A549 treated with dexamethasone at 1 μM for 4 hours (cell line): ENCODE measurements around the gene TMEM63A. TPM values are rescaled to one million over a fixed set of nuclear protein-coding genes. Genes with fewer than 3 reads are reported as not detected.

Experiments
- total RNA-seq: library from RNA; stranded (reverse); fragments of 200-300 nt; extraction: Qiagen RNA extraction; gene quantifications from 5 replicates; pipeline ENCODE4 v1.2.3, GENCODE V29; 2022

TMEM63A gene
- 2.8 to 6.9 TPM (median 5.3 TPM) in 5 replicates for total RNA-seq

DNA sequence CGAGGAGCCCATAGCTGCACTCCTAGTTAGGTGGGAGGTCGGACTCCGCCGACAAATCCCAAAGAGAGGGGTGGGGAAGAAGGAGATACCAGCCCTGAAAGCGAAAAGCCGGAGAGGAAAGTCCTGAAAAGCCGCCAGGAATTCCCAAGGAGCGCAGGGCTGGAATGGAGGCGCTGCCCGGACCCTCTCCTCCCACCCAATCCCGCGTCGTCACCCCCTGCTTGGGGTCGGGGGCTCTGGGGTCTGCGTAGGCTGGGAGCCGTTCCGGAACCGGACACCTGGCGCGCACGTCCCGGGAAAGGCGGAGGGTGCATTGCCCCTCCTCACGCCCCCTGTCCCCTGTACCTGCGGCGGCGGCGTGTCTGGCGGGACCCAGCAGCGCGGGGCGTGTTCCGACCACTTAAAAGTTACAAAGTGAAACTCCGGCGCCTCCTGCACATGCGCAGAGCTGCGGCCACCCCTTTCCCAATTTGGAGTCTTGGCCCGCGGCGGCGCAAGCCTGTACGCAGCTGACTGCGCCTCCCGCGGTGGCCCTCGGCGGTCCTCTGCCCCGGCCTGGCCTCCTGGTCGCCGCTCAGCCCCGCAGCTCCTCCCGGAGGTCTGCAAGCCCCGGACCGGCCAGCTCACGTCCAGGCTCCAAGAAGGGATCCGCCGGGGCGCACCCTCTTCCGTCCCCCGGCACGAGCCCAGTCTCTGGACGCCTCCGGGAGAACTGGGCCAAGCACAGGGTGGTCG lies at the start of gene TMEM63A:
TMEM63A (minus strand) TSS at position 422 of the 735 bp plus-strand sequence. CDS start 4,800 bp downstream, outside the sequence.

GRCh38 chr1:225923692-225924555 lies 41.7 kb upstream of the TMEM63A start, which contains the start of gene PYCR2:
TSS of gene PYCR2 (minus strand) at chr1:225924250. CDS start at chr1:225924110, 140 bp downstream.

DNA sequence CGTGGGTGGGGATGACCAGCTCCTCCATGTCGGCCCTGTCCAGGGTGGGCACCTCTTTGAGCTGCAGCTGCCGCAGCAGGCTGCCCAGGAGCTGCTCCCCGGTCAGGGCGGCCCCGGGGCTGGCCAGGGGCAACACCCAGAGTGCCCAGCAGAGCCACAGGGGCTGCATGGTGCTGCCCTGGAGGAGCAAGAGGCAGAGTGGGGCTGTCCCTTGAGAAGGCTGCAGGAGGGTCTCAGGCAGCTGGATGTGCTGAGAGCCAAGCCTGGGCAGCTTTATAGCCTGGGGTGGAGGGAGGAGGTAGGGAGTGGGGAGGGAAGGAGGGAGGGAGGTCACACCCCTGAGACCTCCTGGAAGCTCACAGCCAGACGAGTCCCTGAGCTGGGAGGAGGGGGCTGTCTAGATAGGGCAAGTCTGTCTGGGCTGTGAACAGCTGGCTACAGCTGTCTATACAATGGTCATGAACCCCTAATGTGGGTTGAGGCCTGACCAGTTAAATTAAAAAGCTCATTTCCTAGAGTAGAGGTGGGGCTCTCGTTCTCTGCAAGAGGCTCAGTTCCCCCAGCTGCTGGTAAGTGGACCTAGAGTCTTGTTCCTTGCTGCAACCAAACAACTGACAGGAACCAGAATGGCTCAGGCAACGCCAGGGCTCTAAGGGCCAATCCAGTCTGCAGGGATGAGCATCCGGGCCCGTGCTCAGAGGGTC lies 6.9 kb upstream of the TMEM63A start, which contains the start of gene LEFTY1:
LEFTY1 (minus strand) TSS at position 249 of the 704 bp plus-strand sequence; CDS start at position 169, 80 bp downstream.

DNA sequence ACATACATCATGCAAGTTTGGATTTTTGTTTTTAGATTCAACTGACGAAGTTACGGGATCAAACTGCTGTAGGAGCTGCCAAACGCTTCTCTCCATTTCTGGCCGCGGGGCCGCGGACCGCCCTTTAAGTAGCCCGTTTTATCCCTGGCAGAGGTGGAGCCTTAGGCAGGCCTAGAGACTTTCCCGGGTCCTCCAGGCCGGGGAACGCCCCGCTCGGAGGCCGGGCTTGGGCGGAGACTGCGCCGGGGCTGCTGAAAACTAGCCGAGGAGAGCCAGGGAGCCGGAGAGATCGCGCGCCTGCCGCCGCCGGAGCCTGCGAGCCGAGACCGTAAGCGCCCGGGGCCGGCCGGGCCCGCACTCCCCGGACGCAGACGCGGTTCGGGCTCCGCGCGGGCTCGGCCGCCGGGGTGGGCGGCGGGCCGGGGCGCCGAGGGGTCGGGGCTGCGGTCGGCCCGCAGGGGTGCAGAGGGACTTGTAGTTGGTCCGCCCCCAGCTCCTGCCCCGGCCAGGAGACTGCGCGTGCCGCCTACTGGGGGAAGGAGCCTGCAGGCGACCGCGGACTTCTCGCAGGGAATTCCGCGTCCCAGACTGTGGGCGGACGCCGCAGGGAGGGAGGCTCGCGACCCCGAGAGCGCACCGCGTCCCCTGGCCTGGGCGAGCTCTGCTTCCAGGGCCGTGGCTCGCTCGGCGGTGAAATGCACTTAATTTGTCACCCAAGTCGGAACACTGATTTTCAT lies 72.2 kb downstream of the TMEM63A start, which contains the start of gene EPHX1:
EPHX1 (plus strand) TSS at position 283 of the 737 bp plus-strand sequence. CDS start 18,606 bp downstream, outside the sequence.

Other genes with a start within 250 kb of the TMEM63A start
- 79.8 to 114 TPM (median 103 TPM) in 5 replicates for gene ENAH, start 229.3 kb downstream of the TMEM63A start, total RNA-seq
- 210 to 367 TPM (median 224 TPM) in 5 replicates for gene SRP9, start 104.6 kb downstream of the TMEM63A start, total RNA-seq
- gene EPHX1, start 72.3 kb downstream of the TMEM63A start, total RNA-seq: 201 to 236 TPM (median 215 TPM) in 5 replicates
- 0.61 to 2.0 TPM (median 1.3 TPM) in 5 replicates for gene LEFTY1, start 6.8 kb upstream of the TMEM63A start, total RNA-seq
- gene PYCR2, start 41.9 kb upstream of the TMEM63A start, total RNA-seq: 41.6 to 49.5 TPM (median 47.8 TPM) in 5 replicates
- gene LEFTY2, start 58.8 kb upstream of the TMEM63A start, total RNA-seq: 0.10 to 0.29 TPM (median 0.24 TPM) in 3 of 5 replicates, not detected in the others
- 7.3 to 10.2 TPM (median 8.4 TPM) in 5 replicates for gene SDE2, start 117.0 kb upstream of the TMEM63A start, total RNA-seq
- gene H3-3A, start 180.3 kb upstream of the TMEM63A start, total RNA-seq: 352 to 450 TPM (median 386 TPM) in 5 replicates